WERI-Rb-1 (cell line): Measurements from ENCODE around the gene TMX4.
A peak's percentile ranks its signal among the peaks of the same experiment; 100 is the strongest.

ENCODE experiments used
- DNase-seq: peaks from one replicate; pipeline ENCODE4 v3.0.0-alpha.2; 2020
- H3K27ac ChIP-seq: fragments of 250-450 bp; sonication (Bioruptor Pico); 2 replicates; pipeline ENCODE4 v1.5.1; 2020; ENCODE audit warnings: mild to moderate bottlenecking, moderate library complexity
- H3K27me3 ChIP-seq: fragments of 250-450 bp; sonication (Bioruptor Pico); 2 replicates; pipeline ENCODE4 v1.5.1; 2021; ENCODE audit warnings: mild to moderate bottlenecking, low read depth, moderate library complexity; ENCODE audit not compliant: insufficient read depth, severe bottlenecking
- H3K36me3 ChIP-seq: fragments of 250-450 bp; sonication (Bioruptor Pico); 2 replicates; pipeline ENCODE4 v1.5.1; 2020; ENCODE audit warnings: mild to moderate bottlenecking, moderate library complexity
- H3K4me3 ChIP-seq: 2 replicates; pipeline ENCODE4 v1.5.1; 2011; ENCODE audit warnings: low read depth, mild to moderate bottlenecking, control low read depth, low read length
- H3K9me3 ChIP-seq: fragments of 250-450 bp; sonication (Bioruptor Pico); 2 replicates; pipeline ENCODE4 v1.5.1; 2021; ENCODE audit warnings: mild to moderate bottlenecking, moderate library complexity; ENCODE audit not compliant: severe bottlenecking
- CTCF ChIP-seq: IDR thresholded peaks from 2 replicates; pipeline ENCODE4 v1.5.1; 2011; ENCODE audit warnings: low read depth, mild to moderate bottlenecking, control low read depth, inconsistent platforms, low read length

TMX4 gene

DNA sequence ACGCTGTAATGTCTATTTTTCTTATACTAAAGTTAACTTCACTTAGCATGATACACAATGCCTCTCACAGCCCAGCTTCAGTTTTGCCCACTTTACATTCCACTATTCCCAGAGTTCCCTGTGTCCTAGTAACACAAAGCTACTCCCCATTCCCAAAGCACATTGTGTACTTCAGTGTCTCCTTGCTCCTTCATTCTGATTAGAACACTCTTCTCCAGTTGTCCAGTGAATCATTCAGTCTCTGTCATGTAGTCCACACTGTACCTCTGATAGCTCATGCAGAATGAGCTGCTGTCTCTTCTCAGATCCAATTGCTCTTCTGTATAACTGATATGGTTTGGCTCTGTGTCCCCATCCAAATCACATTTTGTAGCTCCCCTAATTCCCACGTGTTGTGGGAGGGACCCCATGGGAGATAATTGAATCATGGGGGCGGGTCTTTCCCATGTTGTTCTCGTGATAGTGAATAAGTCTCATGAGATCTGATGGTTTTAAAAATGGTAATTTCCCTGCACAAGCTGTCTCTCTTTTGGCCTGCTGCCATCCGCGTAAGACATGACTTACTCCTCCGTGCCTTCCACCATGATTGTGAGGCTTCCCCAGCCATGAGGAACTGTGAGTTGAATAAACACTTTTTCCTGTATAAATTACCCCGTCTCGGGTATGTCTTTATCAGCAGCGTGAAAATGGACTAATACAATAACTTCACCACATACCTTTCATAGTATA, 2.1 kb upstream of the TMX4 start:
- Histone ChIP-seq H3K27ac (no peak overlapping the region), H3K9me3 (no peaks in the 10 kb centered on the region), H3K4me3 (no peak overlapping the region), H3K36me3 (no peaks in the 10 kb centered on the region), H3K27me3 (no peaks in the 10 kb centered on the region)
- no peak for TF ChIP-seq CTCF
- DNase-seq = no peak

- no peak for TF ChIP-seq CTCF
- H3K36me3 ChIP-seq = no peaks in the 10 kb centered on the region
- DNase-seq = no peak
- H3K4me3 ChIP-seq = peak overlapping the region; percentile 70
- H3K27ac ChIP-seq = peak overlapping the region; percentile 95
- H3K9me3 ChIP-seq = no peaks in the 10 kb centered on the region
- H3K27me3 ChIP-seq = no peaks in the 10 kb centered on the region
Observed at GRCh38 chr20:8020314-8021079, 936 bp upstream of the TMX4 start.

GRCh38 chr20:8019998-8020247, 362 bp upstream of the TMX4 start:
- Histone ChIP-seq H3K4me3 (peak overlapping the region; percentile 70), H3K27me3 (no peaks in the 10 kb centered on the region), H3K9me3 (no peaks in the 10 kb centered on the region), H3K36me3 (no peaks in the 10 kb centered on the region), H3K27ac (peak overlapping the region; percentile 95)
- no peak for TF ChIP-seq CTCF
- DNase-seq = no peak

GRCh38 chr20:8018958-8019245, 659 bp downstream of the TMX4 start:
- Histone ChIP-seq H3K4me3 (peak overlapping the region; percentile 70), H3K27ac (peak overlapping the region; percentile 95), H3K27me3 (no peaks in the 10 kb centered on the region), H3K36me3 (no peaks in the 10 kb centered on the region), H3K9me3 (no peaks in the 10 kb centered on the region)
- DNase-seq = peak; percentile 73
- no peak for TF ChIP-seq CTCF

DNA sequence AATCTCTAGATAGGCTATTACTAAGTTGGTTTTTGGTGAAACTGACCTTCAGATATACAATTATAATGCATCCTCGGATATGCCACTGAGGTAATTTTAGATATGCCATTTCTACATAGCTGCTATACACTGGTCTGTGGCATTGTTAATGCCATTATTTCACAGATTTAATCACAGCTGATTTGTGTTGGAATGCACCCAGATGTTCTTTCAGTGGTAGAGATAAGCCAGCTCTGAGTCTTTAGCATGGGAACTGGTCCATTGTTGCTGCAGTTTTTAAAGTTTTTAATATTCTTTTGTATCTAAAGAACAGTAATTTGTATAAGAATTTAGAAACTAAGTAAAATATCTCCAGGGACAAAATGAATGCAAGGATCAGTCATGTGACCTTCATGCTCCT, 6.8 kb downstream of the TMX4 start:
- Histone ChIP-seq H3K36me3 (peaks cover 14% of the 10 kb centered on the region), H3K27me3 (no peaks in the 10 kb centered on the region), H3K27ac (no peak overlapping the region), H3K9me3 (no peaks in the 10 kb centered on the region), H3K4me3 (no peak overlapping the region)
- no peak for DNase-seq
- no peak for TF ChIP-seq CTCF

DNA sequence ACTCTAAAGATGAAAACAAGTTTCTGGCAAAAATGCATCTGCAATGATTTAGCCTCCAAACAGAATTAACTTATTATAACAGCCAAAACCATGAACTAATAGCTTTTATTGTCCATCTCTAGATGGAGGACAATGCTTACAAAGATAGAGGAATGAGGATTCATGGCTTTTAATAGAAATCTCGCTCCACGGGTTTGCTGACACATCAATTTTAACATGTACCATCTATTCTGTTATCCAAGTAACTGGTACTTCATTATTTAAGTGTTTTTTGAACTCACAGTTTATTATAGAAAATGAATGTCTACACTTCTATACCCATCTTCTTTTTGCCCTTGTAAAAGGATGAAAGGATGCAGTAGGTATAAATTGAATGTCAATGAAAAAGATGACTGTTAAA, 10.8 kb downstream of the TMX4 start:
- no peak overlapping the region for H3K27ac ChIP-seq
- H3K9me3 ChIP-seq = no peaks in the 10 kb centered on the region
- no peak for DNase-seq
- H3K27me3 ChIP-seq = no peaks in the 10 kb centered on the region
- TF ChIP-seq CTCF = no peak
- H3K36me3 ChIP-seq = peaks cover 14% of the 10 kb centered on the region
- H3K4me3 ChIP-seq = no peak overlapping the region
